ENCODE data around the gene FASLG. TPM values are rescaled to one million over a fixed set of nuclear protein-coding genes. Genes with fewer than 3 reads are reported as not detected.

FASLG gene
- total RNA-seq, 1 donor from 2014 or later: not detected

Small RNAs within 50 kb of the gene (small RNA-seq; reads per million reads assigned to genes)
- gene RNU6-693P: not detected

Other genes starting within 250 kb of the FASLG start
- gene C1orf105, start 238.4 kb upstream of the FASLG start, total RNA-seq: not detected
- gene PIGC, start 215.0 kb upstream of the FASLG start, total RNA-seq: 14.5 TPM
- gene SUCO, start 126.0 kb upstream of the FASLG start, total RNA-seq: 38.3 TPM